A673 (cell line): Measurements from ENCODE around the gene CAMK1D. TPM values are rescaled to one million over a fixed set of nuclear protein-coding genes. Genes with fewer than 3 reads are reported as not detected.

ENCODE experiments used
- BruUV-seq: library from RNA; stranded (reverse); fragments of 400-500 nt; replicated peaks from 2 replicates; lab custom pipeline; 2021; lab: Mats Ljungman, UMichigan
- CTCF ChIA-PET: fragments of 300-600 bp; sonication (Branson Sonifier 250); formaldehyde crosslinking; loops from one replicate; lab custom pipeline; 2022; ENCODE audit warnings: antibody characterized with exemption; lab: Charles Lee
- POLR2A ChIA-PET: fragments of 300-600 bp; sonication (Branson Sonifier 250); formaldehyde crosslinking; loops from one replicate; lab custom pipeline; 2022; ENCODE audit warnings: antibody characterized with exemption; ENCODE audit not compliant: low non-redundant PET; lab: Charles Lee
- DNase-seq: peaks from one replicate; pipeline ENCODE4 v3.0.0-alpha.2; 2015; ENCODE audit warnings: low spot score
- H3K27ac ChIP-seq: fragments of 200-600 bp; sonication (generic); 2 replicates; pipeline ENCODE4 v1.5.1; 2016; ENCODE audit warnings: mixed run types, low read depth, mild to moderate bottlenecking, mixed read lengths, antibody characterized with exemption, low read length; ENCODE audit not compliant: poor library complexity, severe bottlenecking
- H3K27me3 ChIP-seq: fragments of 200-600 bp; sonication (generic); replicated peaks from 2 replicates; pipeline ENCODE4 v1.6.1; 2017; ENCODE audit warnings: mixed run types, low read depth, mild to moderate bottlenecking, mixed read lengths, antibody characterized with exemption, low read length; ENCODE audit not compliant: insufficient read depth, poor library complexity
- H3K36me3 ChIP-seq: fragments of 200-600 bp; sonication (generic); 2 replicates; pipeline ENCODE4 v1.6.1; 2016; ENCODE audit warnings: mixed run types, mild to moderate bottlenecking, mixed read lengths, antibody characterized with exemption, low read length; ENCODE audit not compliant: insufficient read depth, poor library complexity, severe bottlenecking
- H3K4me1 ChIP-seq: fragments of 200-600 bp; sonication (generic); 2 replicates; pipeline ENCODE4 v1.6.1; 2017; ENCODE audit warnings: mixed run types, mild to moderate bottlenecking, mixed read lengths, antibody characterized with exemption, low read length; ENCODE audit not compliant: insufficient read depth, poor library complexity, severe bottlenecking
- H3K4me3 ChIP-seq: fragments of 200-600 bp; sonication (generic); 2 replicates; pipeline ENCODE4 v1.5.1; 2016; ENCODE audit warnings: low read depth, mixed run types, mild to moderate bottlenecking, mixed read lengths, low read length; ENCODE audit not compliant: poor library complexity, severe bottlenecking
- H3K9me3 ChIP-seq: fragments of 200-600 bp; sonication (generic); 2 replicates; pipeline ENCODE4 v1.6.1; 2016; ENCODE audit warnings: mixed run types, low read depth, mild to moderate bottlenecking, mixed read lengths, antibody characterized with exemption, low read length; ENCODE audit not compliant: poor library complexity, severe bottlenecking
- EZH2 ChIP-seq: fragments of 200-600 bp; sonication (generic); IDR thresholded peaks from 2 replicates; pipeline ENCODE4 v1.6.1; 2017; ENCODE audit warnings: borderline replicate concordance, low read depth, mild to moderate bottlenecking, mixed read lengths, antibody characterized with exemption, low read length; ENCODE audit not compliant: poor library complexity, severe bottlenecking
- intact Hi-C: fragments of 100-400 bp; cut with micrococcal nuclease; formaldehyde crosslinking; loops from one replicate; pipeline ENCODE4 v1.10.0; 2022; ENCODE audit not compliant: unreplicated experiment
- total RNA-seq: library from RNA; stranded (reverse); gene quantifications from 2 replicates; pipeline ENCODE4 v1.2.3, GENCODE V29; 2021
- TF ChIP-seq, protein P1 (sequence below): fragments of 300-800, 200-600 bp; sonication (generic); conservative IDR thresholded peaks from 2 replicates; pipeline ENCODE4 v1.5.1; 2017; ENCODE audit warnings: low read depth, mild to moderate bottlenecking, antibody characterized with exemption, low read length, moderate library complexity, mixed read lengths

CAMK1D gene
- total RNA-seq, 1 experiment from 2014 or later: 23.7 TPM

DNA sequence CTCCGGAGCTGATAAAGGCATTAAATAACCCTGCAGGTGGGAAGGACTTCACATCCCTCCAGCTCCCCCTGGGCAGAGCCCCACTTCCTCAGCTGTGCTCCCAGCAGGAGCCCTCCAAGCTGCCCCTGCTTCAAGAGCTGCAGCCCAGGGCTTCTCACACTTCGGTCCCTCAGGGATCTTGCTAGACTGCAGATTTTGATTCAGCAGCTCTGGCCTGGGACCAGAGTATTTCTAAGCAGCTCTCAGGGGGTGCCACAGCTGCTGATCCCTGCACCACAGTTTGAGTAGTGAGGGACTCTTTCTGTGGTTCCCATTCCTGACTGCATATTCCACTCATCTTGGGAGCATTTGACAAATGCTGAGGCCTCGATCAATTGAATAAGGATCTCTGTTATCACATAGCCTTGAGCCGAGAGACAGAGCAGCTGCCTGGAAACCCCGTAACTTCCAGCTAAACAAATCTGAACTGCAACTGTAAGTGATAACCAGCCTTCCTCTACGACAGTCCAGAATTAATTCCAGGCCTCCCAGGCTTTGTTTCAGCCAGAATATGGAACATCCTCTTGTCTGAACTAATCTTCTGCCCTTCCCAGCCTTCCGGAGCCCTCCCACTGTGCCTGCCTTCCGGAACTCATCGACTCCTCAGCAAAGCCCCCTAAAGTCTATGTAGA lies 490.7 kb downstream of the CAMK1D start:
- Histone ChIP-seq H3K27me3 (no peaks in the 10 kb centered on the region), H3K9me3 (no peaks in the 10 kb centered on the region), H3K4me3 (no peak overlapping the region), H3K36me3 (no peaks in the 10 kb centered on the region), H3K4me1 (peaks cover 11% of the 10 kb centered on the region), H3K27ac (no peak overlapping the region)
- BruUV-seq: no TSS peak
- CTCF ChIA-PET: no interaction called here
- TF ChIP-seq EZH2: no peak
- TF ChIP-seq, protein P1, sequence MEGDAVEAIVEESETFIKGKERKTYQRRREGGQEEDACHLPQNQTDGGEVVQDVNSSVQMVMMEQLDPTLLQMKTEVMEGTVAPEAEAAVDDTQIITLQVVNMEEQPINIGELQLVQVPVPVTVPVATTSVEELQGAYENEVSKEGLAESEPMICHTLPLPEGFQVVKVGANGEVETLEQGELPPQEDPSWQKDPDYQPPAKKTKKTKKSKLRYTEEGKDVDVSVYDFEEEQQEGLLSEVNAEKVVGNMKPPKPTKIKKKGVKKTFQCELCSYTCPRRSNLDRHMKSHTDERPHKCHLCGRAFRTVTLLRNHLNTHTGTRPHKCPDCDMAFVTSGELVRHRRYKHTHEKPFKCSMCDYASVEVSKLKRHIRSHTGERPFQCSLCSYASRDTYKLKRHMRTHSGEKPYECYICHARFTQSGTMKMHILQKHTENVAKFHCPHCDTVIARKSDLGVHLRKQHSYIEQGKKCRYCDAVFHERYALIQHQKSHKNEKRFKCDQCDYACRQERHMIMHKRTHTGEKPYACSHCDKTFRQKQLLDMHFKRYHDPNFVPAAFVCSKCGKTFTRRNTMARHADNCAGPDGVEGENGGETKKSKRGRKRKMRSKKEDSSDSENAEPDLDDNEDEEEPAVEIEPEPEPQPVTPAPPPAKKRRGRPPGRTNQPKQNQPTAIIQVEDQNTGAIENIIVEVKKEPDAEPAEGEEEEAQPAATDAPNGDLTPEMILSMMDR: no peak
- peak; percentile 40 for DNase-seq
- POLR2A ChIA-PET: no interaction called here
- intact Hi-C loops: no loop called here

DNA sequence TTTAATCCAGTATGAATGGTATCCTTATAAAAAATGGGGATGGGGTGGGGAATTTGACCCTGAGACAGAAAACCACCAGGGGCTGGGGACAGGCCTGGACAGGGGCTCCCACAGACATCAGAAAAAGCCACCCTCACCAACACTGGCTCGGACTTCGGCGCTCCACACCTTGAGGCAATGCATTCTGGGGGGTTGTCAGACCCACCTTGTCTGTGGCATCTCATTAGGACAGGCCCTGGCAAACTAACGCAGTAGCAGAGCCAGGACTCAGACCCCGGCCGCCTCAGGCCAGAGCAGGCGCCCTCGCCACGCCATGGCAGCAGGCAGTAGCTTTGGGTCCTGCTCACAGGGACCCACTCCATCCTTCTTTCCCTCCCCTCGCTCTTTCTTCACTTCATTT lies 492.1 kb downstream of the CAMK1D start:
- no peak overlapping the region for H3K27ac ChIP-seq
- ChIA-PET POLR2A (no interaction called here), CTCF (no interaction called here)
- no peak overlapping the region for H3K4me3 ChIP-seq
- no peaks in the 10 kb centered on the region for H3K36me3 ChIP-seq
- peaks cover 11% of the 10 kb centered on the region for H3K4me1 ChIP-seq
- no peaks in the 10 kb centered on the region for H3K27me3 ChIP-seq
- DNase-seq: no peak
- TF ChIP-seq, protein P1: no peak
- no peak for TF ChIP-seq EZH2
- no TSS peak for BruUV-seq
- intact Hi-C loops: no loop called here
- no peaks in the 10 kb centered on the region for H3K9me3 ChIP-seq

DNA sequence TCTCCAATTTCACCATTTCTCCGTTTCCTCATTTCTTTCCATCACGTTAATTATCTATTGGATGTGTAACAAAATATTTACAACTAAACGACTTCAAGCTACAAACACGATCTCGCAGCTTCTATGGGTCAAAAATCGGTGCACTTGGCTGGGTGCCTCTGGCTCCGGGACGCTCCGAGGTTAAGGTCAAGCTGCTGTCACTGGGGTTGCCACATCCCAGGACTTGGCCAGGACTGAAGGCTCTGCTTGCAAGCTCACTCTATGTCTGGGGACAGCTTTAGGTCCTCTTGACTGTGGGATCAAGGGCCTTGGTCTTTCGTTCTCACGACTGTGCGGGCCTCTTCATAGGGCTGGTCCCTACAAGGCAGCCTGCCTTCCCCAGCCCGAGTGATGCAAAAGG lies 492.5 kb downstream of the CAMK1D start:
- no peaks in the 10 kb centered on the region for H3K36me3 ChIP-seq
- no peak for TF ChIP-seq EZH2
- TF ChIP-seq, protein P1: no peak
- DNase-seq: no peak
- no peak overlapping the region for H3K27ac ChIP-seq
- ChIA-PET CTCF (no interaction called here), POLR2A (no interaction called here)
- H3K9me3 ChIP-seq: no peaks in the 10 kb centered on the region
- peaks cover 11% of the 10 kb centered on the region for H3K4me1 ChIP-seq
- H3K4me3 ChIP-seq: no peak overlapping the region
- intact Hi-C loops: no loop called here
- no peaks in the 10 kb centered on the region for H3K27me3 ChIP-seq
- BruUV-seq: no TSS peak
